SK-N-SH (cell line): ENCODE measurements around the gene AKAP6. TPM values are rescaled to one million over a fixed set of nuclear protein-coding genes. Genes with fewer than 3 reads are reported as not detected.
A peak's percentile ranks its signal among the peaks of the same experiment; 100 is the strongest.

Experiments used
- ELF1 ChIP-seq: IDR thresholded peaks from 2 replicates; pipeline ENCODE4 v1.4.0; 2012
- EP300 ChIP-seq, 2 experiments: IDR thresholded peaks; 2 replicates each; pipeline versions ENCODE4 v1.4.0 to v1.6.1; 2012; ENCODE audit warnings: borderline replicate concordance in 1 of 2, low read depth in 1 of 2, low read length in 1 of 2
- FOXM1 ChIP-seq: IDR thresholded peaks from 2 replicates; pipeline ENCODE4 v1.4.0; 2012; ENCODE audit warnings: low read depth, mild to moderate bottlenecking
- MEF2A ChIP-seq: IDR thresholded peaks from 2 replicates; pipeline ENCODE4 v1.4.0; 2012; ENCODE audit warnings: low read depth, borderline replicate concordance
- RAD21 ChIP-seq: IDR thresholded peaks from 2 replicates; pipeline ENCODE4 v1.6.1; 2012; ENCODE audit warnings: mild to moderate bottlenecking, low read length
- RFX5 ChIP-seq: IDR thresholded peaks from 2 replicates; pipeline ENCODE4 v1.6.1; 2012; ENCODE audit warnings: mild to moderate bottlenecking, improper control_type of control experiment, low read length
- SIN3A ChIP-seq: IDR thresholded peaks from 2 replicates; pipeline ENCODE4 v1.6.1; 2012; ENCODE audit warnings: low read depth, mild to moderate bottlenecking, low read length, moderate library complexity, borderline replicate concordance
- TAF1 ChIP-seq: IDR thresholded peaks from 2 replicates; pipeline ENCODE4 v1.6.1; 2012; ENCODE audit warnings: low read depth, mild to moderate bottlenecking, low read length, moderate library complexity, borderline replicate concordance
- TCF12 ChIP-seq: IDR thresholded peaks from 2 replicates; pipeline ENCODE4 v1.4.0; 2012
- TEAD4 ChIP-seq: IDR thresholded peaks from 2 replicates; pipeline ENCODE4 v1.4.0; 2012; ENCODE audit warnings: mild to moderate bottlenecking, borderline replicate concordance; ENCODE audit not compliant: insufficient read depth
- YY1 ChIP-seq: IDR thresholded peaks from 2 replicates; pipeline ENCODE4 v1.4.0; 2012; ENCODE audit warnings: low read depth, mild to moderate bottlenecking
- polyA plus RNA-seq, 3 experiments: library from polyadenylated mRNA; depleted of rRNA; stranded (reverse); fragments of >200 nt; gene quantifications; 2 replicates each; pipeline ENCODE4 v1.2.3, GENCODE V29; 2012
- TF ChIP-seq, protein P1 (sequence below): fragments of 150-350 bp; IDR thresholded peaks from 2 replicates; pipeline ENCODE4 v1.6.1; 2016; ENCODE audit warnings: mild to moderate bottlenecking, low read depth, low read length
- TF ChIP-seq, protein P2 (sequence below): fragments of 200-600 bp; sonication (generic); IDR thresholded peaks from 2 replicates; pipeline ENCODE4 v1.6.1; 2017; ENCODE audit warnings: antibody characterized with exemption, mild to moderate bottlenecking, moderate library complexity
- TF ChIP-seq, protein P3 (sequence below): IDR thresholded peaks from 2 replicates; pipeline ENCODE4 v1.4.0; 2012; ENCODE audit warnings: low read depth, borderline replicate concordance
- TF ChIP-seq, protein P4 (sequence below): fragments of 150-350 bp; IDR thresholded peaks from 2 replicates; pipeline ENCODE4 v1.6.1; 2017; ENCODE audit warnings: antibody characterized with exemption, low read length, low read depth, borderline replicate concordance
- TF ChIP-seq, protein P5 (sequence below): IDR thresholded peaks from 2 replicates; pipeline ENCODE4 v1.4.0; 2012; ENCODE audit warnings: low read depth, borderline replicate concordance
- TF ChIP-seq, protein P6 (sequence below): IDR thresholded peaks from 2 replicates; pipeline ENCODE4; 2012

AKAP6 gene
- polyA plus RNA-seq, 1 of the 3 experiments (the other 2 are of a cell fraction) = 1.7 TPM

DNA sequence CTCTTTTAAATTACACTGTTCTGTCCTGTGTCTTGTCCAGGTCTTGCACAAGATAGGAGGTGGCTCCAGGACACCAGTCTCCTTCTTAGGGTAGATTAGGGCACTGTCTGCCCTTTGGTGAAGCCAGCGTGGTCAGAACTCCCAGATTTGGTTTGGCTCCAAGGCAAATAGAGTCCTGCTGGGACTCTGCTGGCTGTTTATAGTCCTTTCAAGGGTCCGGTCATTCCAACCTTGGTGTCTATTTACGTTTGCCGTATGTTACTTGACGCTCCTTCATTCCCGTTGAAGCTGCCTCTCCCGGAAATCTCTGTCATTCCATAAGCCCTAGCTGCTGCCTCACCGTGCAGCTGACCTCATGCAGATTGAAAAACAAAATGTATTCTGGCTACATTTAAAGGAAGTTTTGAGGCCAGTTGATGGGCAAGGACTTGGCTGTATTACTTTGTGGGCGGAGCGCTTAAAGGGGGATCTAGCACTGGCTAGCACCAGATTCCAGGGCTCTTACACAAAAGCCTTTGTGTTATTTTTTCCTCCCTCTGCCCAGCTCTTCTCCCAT, 180.6 kb downstream of the AKAP6 start (continued):
- TF ChIP-seq, protein P1, sequence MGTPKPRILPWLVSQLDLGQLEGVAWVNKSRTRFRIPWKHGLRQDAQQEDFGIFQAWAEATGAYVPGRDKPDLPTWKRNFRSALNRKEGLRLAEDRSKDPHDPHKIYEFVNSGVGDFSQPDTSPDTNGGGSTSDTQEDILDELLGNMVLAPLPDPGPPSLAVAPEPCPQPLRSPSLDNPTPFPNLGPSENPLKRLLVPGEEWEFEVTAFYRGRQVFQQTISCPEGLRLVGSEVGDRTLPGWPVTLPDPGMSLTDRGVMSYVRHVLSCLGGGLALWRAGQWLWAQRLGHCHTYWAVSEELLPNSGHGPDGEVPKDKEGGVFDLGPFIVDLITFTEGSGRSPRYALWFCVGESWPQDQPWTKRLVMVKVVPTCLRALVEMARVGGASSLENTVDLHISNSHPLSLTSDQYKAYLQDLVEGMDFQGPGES = no peak
- peak; percentile 74; the same call in 1 of the 2 replicates for TF ChIP-seq TEAD4
- TF ChIP-seq, protein P2, sequence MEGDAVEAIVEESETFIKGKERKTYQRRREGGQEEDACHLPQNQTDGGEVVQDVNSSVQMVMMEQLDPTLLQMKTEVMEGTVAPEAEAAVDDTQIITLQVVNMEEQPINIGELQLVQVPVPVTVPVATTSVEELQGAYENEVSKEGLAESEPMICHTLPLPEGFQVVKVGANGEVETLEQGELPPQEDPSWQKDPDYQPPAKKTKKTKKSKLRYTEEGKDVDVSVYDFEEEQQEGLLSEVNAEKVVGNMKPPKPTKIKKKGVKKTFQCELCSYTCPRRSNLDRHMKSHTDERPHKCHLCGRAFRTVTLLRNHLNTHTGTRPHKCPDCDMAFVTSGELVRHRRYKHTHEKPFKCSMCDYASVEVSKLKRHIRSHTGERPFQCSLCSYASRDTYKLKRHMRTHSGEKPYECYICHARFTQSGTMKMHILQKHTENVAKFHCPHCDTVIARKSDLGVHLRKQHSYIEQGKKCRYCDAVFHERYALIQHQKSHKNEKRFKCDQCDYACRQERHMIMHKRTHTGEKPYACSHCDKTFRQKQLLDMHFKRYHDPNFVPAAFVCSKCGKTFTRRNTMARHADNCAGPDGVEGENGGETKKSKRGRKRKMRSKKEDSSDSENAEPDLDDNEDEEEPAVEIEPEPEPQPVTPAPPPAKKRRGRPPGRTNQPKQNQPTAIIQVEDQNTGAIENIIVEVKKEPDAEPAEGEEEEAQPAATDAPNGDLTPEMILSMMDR = no peak
- TF ChIP-seq FOXM1 = peak; percentile 50; the same call in 1 of the 2 replicates
- no peak for TF ChIP-seq RFX5
- TF ChIP-seq, protein P3, sequence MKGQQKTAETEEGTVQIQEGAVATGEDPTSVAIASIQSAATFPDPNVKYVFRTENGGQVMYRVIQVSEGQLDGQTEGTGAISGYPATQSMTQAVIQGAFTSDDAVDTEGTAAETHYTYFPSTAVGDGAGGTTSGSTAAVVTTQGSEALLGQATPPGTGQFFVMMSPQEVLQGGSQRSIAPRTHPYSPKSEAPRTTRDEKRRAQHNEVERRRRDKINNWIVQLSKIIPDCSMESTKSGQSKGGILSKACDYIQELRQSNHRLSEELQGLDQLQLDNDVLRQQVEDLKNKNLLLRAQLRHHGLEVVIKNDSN = no peak
- peak; percentile 42; the same call in 1 of the 2 replicates for TF ChIP-seq TAF1
- TF ChIP-seq, protein P4, sequence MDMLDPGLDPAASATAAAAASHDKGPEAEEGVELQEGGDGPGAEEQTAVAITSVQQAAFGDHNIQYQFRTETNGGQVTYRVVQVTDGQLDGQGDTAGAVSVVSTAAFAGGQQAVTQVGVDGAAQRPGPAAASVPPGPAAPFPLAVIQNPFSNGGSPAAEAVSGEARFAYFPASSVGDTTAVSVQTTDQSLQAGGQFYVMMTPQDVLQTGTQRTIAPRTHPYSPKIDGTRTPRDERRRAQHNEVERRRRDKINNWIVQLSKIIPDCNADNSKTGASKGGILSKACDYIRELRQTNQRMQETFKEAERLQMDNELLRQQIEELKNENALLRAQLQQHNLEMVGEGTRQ = no peak
- TF ChIP-seq, protein P5, sequence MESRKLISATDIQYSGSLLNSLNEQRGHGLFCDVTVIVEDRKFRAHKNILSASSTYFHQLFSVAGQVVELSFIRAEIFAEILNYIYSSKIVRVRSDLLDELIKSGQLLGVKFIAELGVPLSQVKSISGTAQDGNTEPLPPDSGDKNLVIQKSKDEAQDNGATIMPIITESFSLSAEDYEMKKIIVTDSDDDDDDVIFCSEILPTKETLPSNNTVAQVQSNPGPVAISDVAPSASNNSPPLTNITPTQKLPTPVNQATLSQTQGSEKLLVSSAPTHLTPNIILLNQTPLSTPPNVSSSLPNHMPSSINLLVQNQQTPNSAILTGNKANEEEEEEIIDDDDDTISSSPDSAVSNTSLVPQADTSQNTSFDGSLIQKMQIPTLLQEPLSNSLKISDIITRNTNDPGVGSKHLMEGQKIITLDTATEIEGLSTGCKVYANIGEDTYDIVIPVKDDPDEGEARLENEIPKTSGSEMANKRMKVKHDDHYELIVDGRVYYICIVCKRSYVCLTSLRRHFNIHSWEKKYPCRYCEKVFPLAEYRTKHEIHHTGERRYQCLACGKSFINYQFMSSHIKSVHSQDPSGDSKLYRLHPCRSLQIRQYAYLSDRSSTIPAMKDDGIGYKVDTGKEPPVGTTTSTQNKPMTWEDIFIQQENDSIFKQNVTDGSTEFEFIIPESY = no peak
- peak; percentile 80 for TF ChIP-seq TCF12
- no peak for TF ChIP-seq ELF1
- no peak for TF ChIP-seq RAD21
- no peak for TF ChIP-seq SIN3A
- peak; percentile 66; the same call in 1 of the 2 replicates for TF ChIP-seq MEF2A
- no peak for TF ChIP-seq YY1
- peak; percentile 32 to 64; a peak in 2 of 4 replicates for TF ChIP-seq EP300 (IDR thresholded peaks at IDR 0.05; ENCODE audit: borderline replicate concordance in 1 of 2, low read depth in 1 of 2, low read length in 1 of 2)
- TF ChIP-seq, protein P6, sequence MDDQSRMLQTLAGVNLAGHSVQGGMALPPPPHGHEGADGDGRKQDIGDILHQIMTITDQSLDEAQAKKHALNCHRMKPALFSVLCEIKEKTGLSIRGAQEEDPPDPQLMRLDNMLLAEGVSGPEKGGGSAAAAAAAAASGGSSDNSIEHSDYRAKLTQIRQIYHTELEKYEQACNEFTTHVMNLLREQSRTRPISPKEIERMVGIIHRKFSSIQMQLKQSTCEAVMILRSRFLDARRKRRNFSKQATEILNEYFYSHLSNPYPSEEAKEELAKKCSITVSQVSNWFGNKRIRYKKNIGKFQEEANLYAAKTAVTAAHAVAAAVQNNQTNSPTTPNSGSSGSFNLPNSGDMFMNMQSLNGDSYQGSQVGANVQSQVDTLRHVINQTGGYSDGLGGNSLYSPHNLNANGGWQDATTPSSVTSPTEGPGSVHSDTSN = peak; percentile 82
